Measurements from ENCODE around the gene OXLD1. TPM values are rescaled to one million over a fixed set of nuclear protein-coding genes. Genes with fewer than 3 reads are reported as not detected.
"Not testable (repeated sequence)": the region's sequence is repeated elsewhere in the genome, so short reads cannot be mapped to it uniquely, and the experiment has no call there.

OXLD1 gene
- total RNA-seq, 2 experiments from 2014 or later: 48.5 to 52.3 TPM

- H3K27ac Mint-ChIP-seq: no peak overlapping the region
- ATAC-seq (no peak), DNase-seq (no peak)
- H3K9me3 Mint-ChIP-seq (ENCODE audit: insufficient read depth): no peaks in the 10 kb centered on the region
- POLR2A ChIA-PET: no interaction called here
- CTCF ChIA-PET: no interaction called here
- no peaks in the 10 kb centered on the region for H3K27me3 Mint-ChIP-seq (ENCODE audit: low read depth)
- H3K4me1 Mint-ChIP-seq (ENCODE audit: low read depth): peaks cover 2% of the 10 kb centered on the region
- H3K36me3 Mint-ChIP-seq (ENCODE audit: low read depth): peaks cover 64% of the 10 kb centered on the region
- H3K4me3 Mint-ChIP-seq: no peak overlapping the region
Measured at GRCh38 chr17:81621494-81622130, 44.8 kb downstream of the OXLD1 start.

GRCh38 chr17:81618307-81618706, 48.1 kb downstream of the OXLD1 start:
- POLR2A ChIA-PET; H3K27me3 Mint-ChIP-seq (ENCODE audit: low read depth); H3K9me3 Mint-ChIP-seq (ENCODE audit: insufficient read depth); CTCF ChIA-PET; DNase-seq; ATAC-seq; H3K4me3 Mint-ChIP-seq; H3K27ac Mint-ChIP-seq: not testable (repeated sequence)
- Mint-ChIP-seq H3K4me1 (ENCODE audit: low read depth) (peaks cover 20% of the 10 kb centered on the region), H3K36me3 (ENCODE audit: low read depth) (peaks cover 67% of the 10 kb centered on the region)

GRCh38 chr17:81616877-81617276, 49.5 kb downstream of the OXLD1 start:
- CTCF ChIA-PET: interaction anchor here (2.6 kb wide), 1 partner anchor 16 kb away, joined by 18 read pairs; no protein-coding TSS in a partner anchor
- H3K36me3 Mint-ChIP-seq (ENCODE audit: low read depth): peaks cover 73% of the 10 kb centered on the region
- H3K4me3 Mint-ChIP-seq: no peak overlapping the region
- DNase-seq: no peak
- no peak overlapping the region for H3K27ac Mint-ChIP-seq
- H3K9me3 Mint-ChIP-seq (ENCODE audit: insufficient read depth): no peaks in the 10 kb centered on the region
- H3K27me3 Mint-ChIP-seq (ENCODE audit: low read depth): no peaks in the 10 kb centered on the region
- peaks cover 20% of the 10 kb centered on the region for H3K4me1 Mint-ChIP-seq (ENCODE audit: low read depth)
- ATAC-seq: no peak
- POLR2A ChIA-PET: no interaction called here

GRCh38 chr17:81615401-81615930, 50.9 kb downstream of the OXLD1 start:
- Mint-ChIP-seq H3K27me3 (ENCODE audit: low read depth) (no peaks in the 10 kb centered on the region), H3K36me3 (ENCODE audit: low read depth) (peaks cover 60% of the 10 kb centered on the region), H3K4me1 (ENCODE audit: low read depth) (peaks cover 20% of the 10 kb centered on the region), H3K4me3 (no peak overlapping the region), H3K9me3 (ENCODE audit: insufficient read depth) (no peaks in the 10 kb centered on the region), H3K27ac (peak overlapping the region; percentile 76)
- DNase-seq (no peak), ATAC-seq (no peak)
- CTCF ChIA-PET: interaction anchor here (2.6 kb wide), 1 partner anchor 14 kb away, joined by 18 read pairs; no protein-coding TSS in a partner anchor
- POLR2A ChIA-PET: interaction anchor here (1.1 to 1.3 kb wide), 2 partner anchors 21 to 51 kb away, joined by 3 to 5 read pairs; partner anchors contain the start of genes CCDC137, NPLOC4, OXLD1 and TSPAN10

Small RNA genes lying within 50 kb of the gene (microRNA-seq; reads per million reads assigned to microRNA genes)
- 1.7 reads per million for gene MIR6786

Other genes starting within 250 kb of the OXLD1 start
- 1,000 to 10,000 TPM; 5,147 to 5,318 TPM for gene ACTG1, start 153.8 kb downstream of the OXLD1 start, total RNA-seq
- under 1 TPM; 0.52 to 0.74 TPM for gene FSCN2, start 138.2 kb downstream of the OXLD1 start, total RNA-seq
- gene FAAP100, start 114.3 kb downstream of the OXLD1 start, total RNA-seq: 10 to 100 TPM; 39.2 to 43.6 TPM
- gene NPLOC4, start 29.5 kb downstream of the OXLD1 start, total RNA-seq: 100 to 1,000 TPM; 113 TPM
- 1 to 10 TPM; 1.2 TPM for gene TSPAN10, start 29.4 kb downstream of the OXLD1 start, total RNA-seq
- 10 to 100 TPM; 76.5 to 80.3 TPM for gene PDE6G, start 10.1 kb downstream of the OXLD1 start, total RNA-seq
- 10 to 100 TPM; 42.3 to 43.7 TPM for gene CCDC137, start 132 bp upstream of the OXLD1 start, total RNA-seq
- 10 to 100 TPM; 21.3 to 28.4 TPM for gene ARL16, start 17.2 kb upstream of the OXLD1 start, total RNA-seq
- 100 to 1,000 TPM; 107 to 128 TPM for gene HGS, start 17.4 kb upstream of the OXLD1 start, total RNA-seq
- gene MRPL12, start 36.8 kb upstream of the OXLD1 start, total RNA-seq: 100 to 1,000 TPM; 102 to 104 TPM
- 10 to 100 TPM; 39.2 to 40.4 TPM for gene SLC25A10, start 45.7 kb upstream of the OXLD1 start, total RNA-seq
- not detected for gene GCGR, start 137.5 kb upstream of the OXLD1 start, total RNA-seq
- gene MCRIP1, start 166.7 kb upstream of the OXLD1 start, total RNA-seq: 10 to 100 TPM; 42.3 to 43.0 TPM
- gene PPP1R27, start 168.4 kb upstream of the OXLD1 start, total RNA-seq: not detected
- gene P4HB, start 193.9 kb upstream of the OXLD1 start, total RNA-seq: 100 to 1,000 TPM; 474 to 498 TPM
- 100 to 1,000 TPM; 756 to 778 TPM for gene ARHGDIA, start 204.7 kb upstream of the OXLD1 start, total RNA-seq
- 100 to 1,000 TPM; 269 to 273 TPM for gene ALYREF, start 225.0 kb upstream of the OXLD1 start, total RNA-seq
- gene ANAPC11, start 225.1 kb upstream of the OXLD1 start, total RNA-seq: 100 to 1,000 TPM; 122 TPM
- under 1 TPM; 0.18 to 0.55 TPM for gene NPB, start 235.6 kb upstream of the OXLD1 start, total RNA-seq
- gene PCYT2, start 244.8 kb upstream of the OXLD1 start, total RNA-seq: 10 to 100 TPM; 48.6 to 50.4 TPM